ENCODE results near the gene CYBA. TPM values are rescaled to one million over a fixed set of nuclear protein-coding genes. Genes with fewer than 3 reads are reported as not detected.
A peak's percentile ranks its signal among the peaks of the same experiment; 100 is the strongest.

CYBA gene
- polyA plus RNA-seq, 2 of the 4 experiments (the other 2 are of a cell fraction) = 75.7 to 185 TPM

DNA sequence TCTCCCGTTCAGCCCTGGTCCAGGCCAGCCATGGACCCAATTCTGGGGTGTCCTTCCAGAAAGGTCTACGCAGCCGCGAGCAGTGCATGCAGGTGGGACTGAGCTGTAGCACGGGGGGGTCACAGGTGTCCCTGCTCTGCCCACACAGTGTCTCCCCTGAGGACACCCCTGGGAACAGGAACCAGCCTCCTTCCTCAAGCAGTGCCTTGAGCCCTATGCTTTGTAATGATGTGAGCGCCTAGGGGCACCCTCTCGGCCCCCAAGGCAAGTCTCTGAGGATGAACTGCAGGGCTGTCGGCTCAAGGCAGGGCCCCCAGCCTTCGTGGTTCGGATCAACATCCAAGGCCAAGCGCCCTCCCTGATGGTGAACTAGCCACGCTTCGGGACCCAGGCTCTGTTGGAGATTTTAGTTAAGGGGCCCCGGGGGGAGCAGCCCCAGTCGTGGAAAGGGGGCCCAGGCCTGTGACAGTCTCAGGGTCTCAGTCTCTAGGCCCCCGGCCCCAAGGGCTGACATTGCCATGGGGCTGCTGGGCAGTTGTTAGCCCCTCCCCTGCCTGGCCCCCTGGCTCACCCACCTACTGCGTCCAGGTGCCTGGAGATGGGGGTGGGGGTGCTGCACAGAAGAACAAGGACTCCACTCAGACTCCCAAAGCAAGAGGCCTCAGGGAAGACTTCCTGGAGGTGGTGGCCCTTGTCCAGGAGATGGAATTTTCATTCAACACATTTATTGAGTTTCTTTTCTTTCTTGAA lies 10.2 kb downstream of the CYBA start:
- POLR2A ChIA-PET = no interaction called here
- no peak overlapping the region for H3K4me2 ChIP-seq
- peak in 1 of 2 experiments; percentile 11; a peak in 3 of 6 replicates for ATAC-seq
- no peak for DNase-seq (ENCODE audit: low read depth in 1 of 2, low spot score in 1 of 2)
- TF ChIP-seq, protein P1, sequence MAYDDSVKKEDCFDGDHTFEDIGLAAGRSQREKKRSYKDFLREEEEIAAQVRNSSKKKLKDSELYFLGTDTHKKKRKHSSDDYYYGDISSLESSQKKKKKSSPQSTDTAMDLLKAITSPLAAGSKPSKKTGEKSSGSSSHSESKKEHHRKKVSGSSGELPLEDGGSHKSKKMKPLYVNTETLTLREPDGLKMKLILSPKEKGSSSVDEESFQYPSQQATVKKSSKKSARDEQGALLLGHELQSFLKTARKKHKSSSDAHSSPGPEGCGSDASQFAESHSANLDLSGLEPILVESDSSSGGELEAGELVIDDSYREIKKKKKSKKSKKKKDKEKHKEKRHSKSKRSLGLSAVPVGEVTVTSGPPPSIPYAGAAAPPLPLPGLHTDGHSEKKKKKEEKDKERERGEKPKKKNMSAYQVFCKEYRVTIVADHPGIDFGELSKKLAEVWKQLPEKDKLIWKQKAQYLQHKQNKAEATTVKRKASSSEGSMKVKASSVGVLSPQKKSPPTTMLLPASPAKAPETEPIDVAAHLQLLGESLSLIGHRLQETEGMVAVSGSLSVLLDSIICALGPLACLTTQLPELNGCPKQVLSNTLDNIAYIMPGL (CRISPR knock-in tag; IDR thresholded peaks at IDR 0.05; ENCODE audit: borderline replicate concordance) = no peak
- TF ChIP-seq ESRRA (IDR thresholded peaks at IDR 0.05; ENCODE audit: borderline replicate concordance, low read length) = no peak
- TF ChIP-seq CHD2 (IDR thresholded peaks at IDR 0.05; ENCODE audit: low read length, partially characterized antibody) = no peak
- CTCF ChIA-PET = interaction anchor here (0.8 kb wide), 1 partner anchor 97 kb away, joined by 3 read pairs; no protein-coding TSS in a partner anchor
- no peaks in the 10 kb centered on the region for H3K4me1 ChIP-seq
- FAIRE-seq = no peak
- no peaks in the 10 kb centered on the region for H3K9me3 ChIP-seq
- H3K27ac ChIP-seq = no peak overlapping the region
- WGBS (ENCODE audit: missing lambda C conversion rate) = 60% methylated on average over 12 of the region's 17 CpGs
- no peak overlapping the region for H3K4me3 ChIP-seq

DNA sequence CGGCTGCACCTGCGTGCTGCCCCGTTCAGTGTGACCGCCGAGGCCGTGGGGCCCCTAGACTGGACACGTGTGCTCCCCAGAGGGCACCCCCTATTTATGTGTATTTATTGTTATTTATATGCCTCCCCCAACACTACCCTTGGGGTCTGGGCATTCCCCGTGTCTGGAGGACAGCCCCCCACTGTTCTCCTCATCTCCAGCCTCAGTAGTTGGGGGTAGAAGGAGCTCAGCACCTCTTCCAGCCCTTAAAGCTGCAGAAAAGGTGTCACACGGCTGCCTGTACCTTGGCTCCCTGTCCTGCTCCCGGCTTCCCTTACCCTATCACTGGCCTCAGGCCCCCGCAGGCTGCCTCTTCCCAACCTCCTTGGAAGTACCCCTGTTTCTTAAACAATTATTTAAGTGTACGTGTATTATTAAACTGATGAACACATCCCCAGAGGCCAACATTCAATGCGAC lies 10.8 kb downstream of the CYBA start:
- CTCF ChIA-PET = interaction anchor here (0.8 kb wide), 1 partner anchor 97 kb away, joined by 3 read pairs; no protein-coding TSS in a partner anchor
- POLR2A ChIA-PET = no interaction called here
- no peak overlapping the region for H3K4me2 ChIP-seq
- no peaks in the 10 kb centered on the region for H3K4me1 ChIP-seq
- H3K4me3 ChIP-seq = no peak overlapping the region
- H3K27ac ChIP-seq = no peak overlapping the region
- 52% methylated on average over 13 of the region's 13 CpGs for WGBS (ENCODE audit: missing lambda C conversion rate)
- DNase-seq (ENCODE audit: low read depth in 1 of 2, low spot score in 1 of 2) = no peak
- TF ChIP-seq POLR2A (IDR thresholded peaks at IDR 0.05; ENCODE audit: low read length) (no peak), PBX3 (IDR thresholded peaks at IDR 0.05) (no peak), SMC3 (IDR thresholded peaks at IDR 0.05) (no peak), BHLHE40 (IDR thresholded peaks at IDR 0.05; ENCODE audit: low read depth, low read length) (no peak), HEYL (CRISPR knock-in tag; IDR thresholded peaks at IDR 0.05) (no peak), EHF (CRISPR knock-in tag; IDR thresholded peaks at IDR 0.05) (no peak), TFCP2L1 (CRISPR knock-in tag; IDR thresholded peaks at IDR 0.05) (no peak), CBX2 (IDR thresholded peaks at IDR 0.05; ENCODE audit: borderline replicate concordance, low read depth) (no peak), MAZ (IDR thresholded peaks at IDR 0.05; ENCODE audit: borderline replicate concordance, low read depth, low read length) (no peak), CHD2 (IDR thresholded peaks at IDR 0.05; ENCODE audit: low read length, partially characterized antibody) (no peak)
- TF ChIP-seq, protein P2, sequence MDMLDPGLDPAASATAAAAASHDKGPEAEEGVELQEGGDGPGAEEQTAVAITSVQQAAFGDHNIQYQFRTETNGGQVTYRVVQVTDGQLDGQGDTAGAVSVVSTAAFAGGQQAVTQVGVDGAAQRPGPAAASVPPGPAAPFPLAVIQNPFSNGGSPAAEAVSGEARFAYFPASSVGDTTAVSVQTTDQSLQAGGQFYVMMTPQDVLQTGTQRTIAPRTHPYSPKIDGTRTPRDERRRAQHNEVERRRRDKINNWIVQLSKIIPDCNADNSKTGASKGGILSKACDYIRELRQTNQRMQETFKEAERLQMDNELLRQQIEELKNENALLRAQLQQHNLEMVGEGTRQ (IDR thresholded peaks at IDR 0.05) = no peak
- TF ChIP-seq, protein P3, sequence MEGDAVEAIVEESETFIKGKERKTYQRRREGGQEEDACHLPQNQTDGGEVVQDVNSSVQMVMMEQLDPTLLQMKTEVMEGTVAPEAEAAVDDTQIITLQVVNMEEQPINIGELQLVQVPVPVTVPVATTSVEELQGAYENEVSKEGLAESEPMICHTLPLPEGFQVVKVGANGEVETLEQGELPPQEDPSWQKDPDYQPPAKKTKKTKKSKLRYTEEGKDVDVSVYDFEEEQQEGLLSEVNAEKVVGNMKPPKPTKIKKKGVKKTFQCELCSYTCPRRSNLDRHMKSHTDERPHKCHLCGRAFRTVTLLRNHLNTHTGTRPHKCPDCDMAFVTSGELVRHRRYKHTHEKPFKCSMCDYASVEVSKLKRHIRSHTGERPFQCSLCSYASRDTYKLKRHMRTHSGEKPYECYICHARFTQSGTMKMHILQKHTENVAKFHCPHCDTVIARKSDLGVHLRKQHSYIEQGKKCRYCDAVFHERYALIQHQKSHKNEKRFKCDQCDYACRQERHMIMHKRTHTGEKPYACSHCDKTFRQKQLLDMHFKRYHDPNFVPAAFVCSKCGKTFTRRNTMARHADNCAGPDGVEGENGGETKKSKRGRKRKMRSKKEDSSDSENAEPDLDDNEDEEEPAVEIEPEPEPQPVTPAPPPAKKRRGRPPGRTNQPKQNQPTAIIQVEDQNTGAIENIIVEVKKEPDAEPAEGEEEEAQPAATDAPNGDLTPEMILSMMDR (IDR thresholded peaks at IDR 0.05) = no peak
- ATAC-seq = peak in 1 of 2 experiments; percentile 17; a peak in 3 of 6 replicates
- H3K9me3 ChIP-seq = no peaks in the 10 kb centered on the region
- FAIRE-seq = no peak
